HepG2 (cell line): ENCODE results near the gene MAP3K19. TPM values are rescaled to one million over a fixed set of nuclear protein-coding genes. Genes with fewer than 3 reads are reported as not detected.

ENCODE experiments used
- ARID5B ChIP-seq: IDR thresholded peaks from 2 replicates; pipeline ENCODE4 v1.4.0; 2020; ENCODE audit warnings: mild to moderate bottlenecking, missing genetic modification reagents
- HNRNPK ChIP-seq: fragments of 200-400 bp; formaldehyde crosslinking; IDR thresholded peaks from 2 replicates; pipeline ENCODE4 v1.6.1; 2018; ENCODE audit warnings: low read length, low read depth, moderate library complexity, mild to moderate bottlenecking; ENCODE audit not compliant: poor library complexity, severe bottlenecking
- NFYC ChIP-seq: IDR thresholded peaks from 2 replicates; pipeline ENCODE4 v1.6.1; 2016; ENCODE audit warnings: missing genetic modification reagents, missing compliant biosample characterization
- NPAS2 ChIP-seq: sonication (generic); formaldehyde crosslinking; IDR thresholded peaks from 2 replicates; pipeline ENCODE4 v1.8.0; 2022; ENCODE audit warnings: mild to moderate bottlenecking, missing genetic modification reagents, borderline replicate concordance
- RBFOX2 ChIP-seq: fragments of 200-400 bp; formaldehyde crosslinking; IDR thresholded peaks from 2 replicates; pipeline ENCODE4 v1.6.1; 2017; ENCODE audit warnings: low read depth, mild to moderate bottlenecking, low read length
- RBM39 ChIP-seq: fragments of 200-400 bp; formaldehyde crosslinking; IDR thresholded peaks from one replicate; pipeline ENCODE4 v1.6.1; 2018; ENCODE audit warnings: antibody characterized with exemption, mild to moderate bottlenecking, low read depth, low read length; ENCODE audit not compliant: poor library complexity, severe bottlenecking
- REXO4 ChIP-seq: sonication (generic); formaldehyde crosslinking; IDR thresholded peaks from 2 replicates; pipeline ENCODE4 v1.8.0; 2022; ENCODE audit warnings: missing genetic modification reagents, mild to moderate bottlenecking, borderline replicate concordance
- SNAPC4 ChIP-seq: sonication (generic); formaldehyde crosslinking; IDR thresholded peaks from 2 replicates; pipeline ENCODE4 v1.4.0; 2020; ENCODE audit warnings: mild to moderate bottlenecking, missing genetic modification reagents
- TBL1XR1 ChIP-seq: fragments of 150-350 bp; IDR thresholded peaks from 2 replicates; pipeline ENCODE4 v1.6.1; 2014; ENCODE audit warnings: borderline replicate concordance, low read length; ENCODE audit not compliant: partially characterized antibody
- ZBTB49 ChIP-seq: sonication (generic); formaldehyde crosslinking; IDR thresholded peaks from 2 replicates; pipeline ENCODE4 v1.4.0; 2020; ENCODE audit warnings: missing genetic modification reagents, borderline replicate concordance
- ZNF138 ChIP-seq: sonication (generic); formaldehyde crosslinking; IDR thresholded peaks from 2 replicates; pipeline ENCODE4 v1.5.0; 2020; ENCODE audit warnings: mild to moderate bottlenecking, low read depth, missing genetic modification reagents
- ZNF296 ChIP-seq: sonication (generic); formaldehyde crosslinking; conservative IDR thresholded peaks from 2 replicates; pipeline ENCODE4 v1.5.0; 2020; ENCODE audit warnings: mild to moderate bottlenecking, missing genetic modification reagents
- ZNF670 ChIP-seq: sonication (generic); formaldehyde crosslinking; IDR thresholded peaks from 2 replicates; pipeline ENCODE4 v1.8.0; 2022; ENCODE audit warnings: mild to moderate bottlenecking, missing genetic modification reagents, borderline replicate concordance
- ZNF710 ChIP-seq: sonication (generic); formaldehyde crosslinking; IDR thresholded peaks from 2 replicates; pipeline ENCODE4 v1.5.0; 2020; ENCODE audit warnings: mild to moderate bottlenecking, missing genetic modification reagents, borderline replicate concordance
- polyA plus RNA-seq, 8 experiments: library from polyadenylated mRNA; depleted of rRNA in 3 of 8; stranded (reverse) in 7 of 8; unstranded in 1 of 8; fragments of >200 nt; fragmentation: Illumina TruSeq in 4 of 8; extraction: Trizol in 4 of 8; gene quantifications; 2 replicates each; pipeline versions ENCODE4 v1.2.1 to v1.2.3, GENCODE V29; 2011 to 2016; ENCODE audit warnings: low read depth in 4 of 8, missing spikeins in 1 of 8, mixed read lengths in 1 of 8; ENCODE audit not compliant: insufficient read depth in 1 of 8
- total RNA-seq, 5 experiments: library from RNA; depleted of rRNA; stranded (reverse); fragments of >200 nt; fragmentation: Illumina TruSeq; extraction: Trizol; gene quantifications; 2 replicates each; pipeline ENCODE4 v1.2.3, GENCODE V29; 2016; ENCODE audit warnings: low read depth in 1 of 5

Gene MAP3K19
- total and polyA plus RNA-seq, 2 of the 13 experiments (the other 11 are each of a cell fraction or from before 2014, with no cell fraction given), result not detected

GRCh38 chr2:135004005-135004746 lies 43.1 kb downstream of the MAP3K19 start (continued):
- TF ChIP-seq ZBTB49 (CRISPR knock-in tag) (0 out of 2 replicates have a peak, but pooled peaks have one; percentile 31), ZNF710 (no peak), NPAS2 (no peak), HNRNPK (no peak), SNAPC4 (CRISPR knock-in tag) (no peak), ZNF670 (CRISPR knock-in tag) (no peak), REXO4 (CRISPR knock-in tag) (no peak), ZNF296 (no peak), RBFOX2 (no peak), RBM39 (no peak), ZNF138 (CRISPR knock-in tag) (no peak), ARID5B (CRISPR knock-in tag) (peak; percentile 41), NFYC (CRISPR knock-in tag) (no peak), TBL1XR1 (no peak)
